HUES6 (cell line): Measurements from ENCODE around the gene KIF19.

ENCODE experiments used
- H3K27ac ChIP-seq: 2 replicates; pipeline ENCODE4 v1.7.0; 2013; ENCODE audit warnings: low read depth, mild to moderate bottlenecking, low read length, inconsistent platforms
- H3K27me3 ChIP-seq: 2 replicates; pipeline ENCODE4 v1.6.1; 2013; ENCODE audit warnings: low read length; ENCODE audit not compliant: control insufficient read depth, insufficient read depth
- H3K36me3 ChIP-seq: 2 replicates; pipeline ENCODE4 v1.6.1; 2013; ENCODE audit warnings: low read length; ENCODE audit not compliant: control insufficient read depth, insufficient read depth
- H3K4me1 ChIP-seq: 2 replicates; pipeline ENCODE4 v1.6.1; 2013; ENCODE audit warnings: low read length; ENCODE audit not compliant: control insufficient read depth, insufficient read depth
- H3K4me3 ChIP-seq: 2 replicates; pipeline ENCODE4 v1.5.1; 2013; ENCODE audit warnings: low read depth, low read length
- H3K9ac ChIP-seq: one replicate; pipeline ENCODE4 v1.6.1; 2013; ENCODE audit warnings: mild to moderate bottlenecking, low read length
- H3K9me3 ChIP-seq: 2 replicates; pipeline ENCODE4 v1.6.1; 2013; ENCODE audit warnings: low read depth, low read length; ENCODE audit not compliant: control insufficient read depth, insufficient read depth

KIF19 gene

DNA sequence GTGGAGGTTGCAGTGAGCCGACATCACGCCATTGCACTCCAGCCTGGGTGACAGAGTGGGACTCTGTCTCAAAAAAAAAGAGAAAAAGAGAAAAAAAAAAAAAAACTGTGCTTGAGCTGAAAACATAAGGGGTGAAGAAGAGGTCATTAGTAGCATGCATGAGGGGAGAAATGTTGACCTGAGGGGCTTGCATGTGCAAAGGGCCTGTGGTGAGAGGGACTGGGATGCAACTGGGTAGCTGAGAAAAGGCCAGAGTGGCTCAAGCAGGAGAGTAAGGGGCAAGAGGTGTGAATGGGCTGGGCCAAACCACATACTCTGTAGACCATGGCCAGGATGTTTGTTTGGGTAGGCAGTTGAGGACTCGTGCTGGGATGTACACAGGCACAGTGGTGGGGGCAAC lies 3.4 kb downstream of the KIF19 start:
- H3K27me3 ChIP-seq: peaks cover 44% of the 10 kb centered on the region
- no peak overlapping the region for H3K27ac ChIP-seq
- H3K36me3 ChIP-seq: no peaks in the 10 kb centered on the region
- H3K4me3 ChIP-seq: no peak overlapping the region
- H3K9me3 ChIP-seq: peaks cover 4% of the 10 kb centered on the region; the same call in 1 of the 2 replicates
- H3K9ac ChIP-seq: no peak overlapping the region
- H3K4me1 ChIP-seq: peaks cover 34% of the 10 kb centered on the region

DNA sequence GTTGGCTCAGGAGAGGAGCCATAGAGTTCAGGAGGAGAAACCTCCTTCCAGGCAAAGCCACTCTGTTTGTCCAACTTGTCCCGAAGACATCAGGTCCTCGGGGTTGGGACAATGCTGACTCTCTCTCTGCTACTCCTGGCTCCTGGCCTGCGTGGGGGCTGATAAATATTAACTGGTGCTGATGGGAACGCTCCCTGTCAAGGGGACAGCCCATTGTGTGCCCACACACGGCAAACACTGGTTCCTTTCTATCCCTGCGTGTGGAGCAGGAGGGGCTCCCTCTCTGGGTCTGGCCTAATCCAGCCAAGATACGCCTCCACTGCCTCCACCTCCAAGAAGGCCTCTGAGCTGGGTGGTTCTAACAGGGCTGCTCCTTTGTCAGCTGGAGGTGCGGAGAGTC lies 4.4 kb downstream of the KIF19 start:
- Histone ChIP-seq H3K9me3 (peaks cover 9% of the 10 kb centered on the region; the same call in 1 of the 2 replicates), H3K36me3 (no peaks in the 10 kb centered on the region), H3K27me3 (peaks cover 34% of the 10 kb centered on the region), H3K9ac (no peak overlapping the region), H3K4me3 (no peak overlapping the region), H3K27ac (no peak overlapping the region), H3K4me1 (peaks cover 33% of the 10 kb centered on the region)

DNA sequence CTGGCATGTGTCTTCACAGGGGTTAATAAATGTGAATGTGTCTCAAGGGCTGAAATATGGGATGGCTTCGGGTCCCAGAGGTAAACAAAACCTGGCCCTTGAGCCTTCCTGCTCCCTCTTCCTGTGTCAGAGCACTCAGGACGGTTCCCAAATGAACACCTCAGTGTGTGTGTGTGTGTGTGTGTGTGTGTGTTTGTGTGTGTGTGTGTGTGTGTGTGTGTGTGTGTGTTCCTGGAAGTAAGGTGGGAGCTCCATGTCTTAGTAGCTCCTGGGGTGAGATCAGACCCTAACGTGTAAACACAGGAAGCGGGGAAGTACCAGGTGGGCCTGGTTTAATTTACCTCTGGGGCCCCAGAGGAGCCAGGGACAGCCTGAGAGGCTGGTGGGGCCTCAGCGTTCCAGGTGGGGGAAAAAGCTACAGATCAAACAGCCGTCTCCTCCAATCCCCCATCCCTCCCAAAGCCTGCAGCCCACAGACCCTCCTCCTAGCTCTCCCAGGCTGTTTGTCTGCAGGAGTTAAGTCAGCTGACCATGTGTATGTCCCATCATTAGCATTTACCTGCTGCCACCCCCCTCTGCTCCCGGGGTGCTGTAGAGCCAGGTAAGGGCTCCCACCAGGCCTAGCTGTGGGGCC lies 6.1 kb downstream of the KIF19 start:
- peaks cover 9% of the 10 kb centered on the region; the same call in 1 of the 2 replicates for H3K9me3 ChIP-seq
- H3K9ac ChIP-seq: no peak overlapping the region
- peaks cover 18% of the 10 kb centered on the region for H3K27me3 ChIP-seq
- no peaks in the 10 kb centered on the region for H3K36me3 ChIP-seq
- no peak overlapping the region for H3K4me3 ChIP-seq
- peaks cover 29% of the 10 kb centered on the region for H3K4me1 ChIP-seq
- H3K27ac ChIP-seq: no peak overlapping the region

DNA sequence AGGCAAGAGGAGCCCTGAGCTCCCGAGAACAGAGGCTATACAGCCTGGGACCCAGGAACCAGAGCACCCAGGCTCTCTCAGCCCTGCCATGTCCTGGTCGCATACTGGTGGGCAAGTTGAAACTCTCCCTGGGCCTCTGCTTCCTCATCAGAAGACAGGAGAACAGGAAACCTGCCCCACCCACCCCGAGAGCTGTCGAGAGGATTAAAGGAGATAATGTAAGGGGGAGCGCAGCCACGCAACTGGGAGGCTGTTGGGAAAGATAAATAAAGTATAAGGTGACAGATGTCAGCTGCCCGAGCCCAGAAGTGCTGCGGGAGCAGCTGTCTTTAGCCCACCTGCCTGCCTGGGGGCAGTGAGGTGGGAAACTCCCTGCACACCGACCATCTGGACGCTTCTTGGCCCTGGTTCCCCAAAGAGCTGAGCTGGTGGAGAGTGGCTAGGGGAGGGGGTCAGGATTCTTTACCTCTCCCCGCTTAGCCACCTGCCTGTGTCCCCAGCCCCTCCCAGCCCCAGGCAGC lies 6.8 kb downstream of the KIF19 start:
- peaks cover 9% of the 10 kb centered on the region; the same call in 1 of the 2 replicates for H3K9me3 ChIP-seq
- peaks cover 11% of the 10 kb centered on the region for H3K27me3 ChIP-seq
- H3K4me3 ChIP-seq: no peak overlapping the region
- H3K27ac ChIP-seq: no peak overlapping the region
- H3K4me1 ChIP-seq: peaks cover 29% of the 10 kb centered on the region
- H3K9ac ChIP-seq: no peak overlapping the region
- H3K36me3 ChIP-seq: no peaks in the 10 kb centered on the region

DNA sequence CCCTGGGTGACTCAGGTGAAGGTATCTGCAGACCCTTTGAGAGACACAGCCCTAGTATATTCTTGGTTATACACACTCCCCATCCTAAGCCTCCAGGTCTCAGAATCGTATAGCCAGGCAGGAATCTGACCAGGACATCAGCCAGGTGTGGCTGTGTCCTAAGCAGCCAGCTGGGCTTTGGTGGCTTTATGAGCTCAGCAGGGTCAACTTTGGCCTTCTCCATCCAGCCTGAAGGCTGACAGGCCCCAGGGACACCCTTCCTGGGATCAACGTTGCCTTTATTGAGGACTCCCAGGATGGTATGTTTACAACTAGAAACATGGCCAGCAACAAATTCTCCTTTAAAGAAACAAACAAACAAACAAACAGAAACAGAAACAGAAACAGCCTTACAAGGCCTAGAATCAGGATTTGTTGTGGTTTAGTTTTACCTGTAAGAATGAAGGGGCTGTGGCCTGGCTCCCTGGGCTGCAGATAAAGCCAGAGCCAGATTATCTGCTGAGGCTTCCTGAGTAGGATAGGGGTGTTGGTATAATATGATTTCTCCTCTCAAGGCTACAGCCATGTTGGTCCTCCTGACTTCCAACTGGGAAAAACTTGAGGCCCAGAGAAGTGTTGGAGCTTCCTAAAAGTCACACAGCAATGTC lies 8.5 kb downstream of the KIF19 start:
- no peak overlapping the region for H3K9ac ChIP-seq
- no peak overlapping the region for H3K27ac ChIP-seq
- no peak overlapping the region for H3K4me3 ChIP-seq
- peaks cover 19% of the 10 kb centered on the region for H3K4me1 ChIP-seq
- H3K27me3 ChIP-seq: no peaks in the 10 kb centered on the region; the same call in 1 of the 2 replicates
- no peaks in the 10 kb centered on the region for H3K36me3 ChIP-seq
- peaks cover 9% of the 10 kb centered on the region; the same call in 1 of the 2 replicates for H3K9me3 ChIP-seq

DNA sequence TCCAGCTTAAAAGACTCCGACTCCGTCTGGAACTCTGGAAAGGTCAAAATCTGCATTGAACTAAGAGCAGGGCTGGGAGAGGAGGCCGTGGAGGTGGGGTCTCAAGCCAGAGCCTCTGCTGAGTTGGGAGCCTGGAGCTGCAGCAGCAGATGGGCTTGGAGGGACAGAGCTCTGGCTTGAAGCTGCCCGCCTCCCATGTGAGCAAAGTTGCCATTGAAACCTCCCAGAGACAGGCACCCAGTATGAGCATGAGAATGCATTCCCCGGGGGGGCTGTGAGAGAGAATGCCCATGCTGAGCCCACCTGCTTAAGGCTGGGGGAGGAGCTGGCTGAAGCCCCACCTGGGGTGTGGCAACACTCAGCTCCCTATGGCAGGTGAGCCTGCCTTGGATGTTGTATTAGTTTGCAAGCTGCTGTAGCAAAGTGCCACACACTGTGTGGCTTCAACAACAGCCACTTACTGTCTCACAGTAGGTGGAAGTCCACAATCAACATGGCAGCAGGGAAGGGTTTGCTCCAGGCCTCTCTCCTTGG lies 9.6 kb downstream of the KIF19 start:
- Histone ChIP-seq H3K9ac (no peak overlapping the region), H3K27ac (no peak overlapping the region), H3K4me3 (no peak overlapping the region), H3K4me1 (peaks cover 19% of the 10 kb centered on the region), H3K27me3 (no peaks in the 10 kb centered on the region; the same call in 1 of the 2 replicates), H3K36me3 (no peaks in the 10 kb centered on the region), H3K9me3 (peaks cover 9% of the 10 kb centered on the region; the same call in 1 of the 2 replicates)

DNA sequence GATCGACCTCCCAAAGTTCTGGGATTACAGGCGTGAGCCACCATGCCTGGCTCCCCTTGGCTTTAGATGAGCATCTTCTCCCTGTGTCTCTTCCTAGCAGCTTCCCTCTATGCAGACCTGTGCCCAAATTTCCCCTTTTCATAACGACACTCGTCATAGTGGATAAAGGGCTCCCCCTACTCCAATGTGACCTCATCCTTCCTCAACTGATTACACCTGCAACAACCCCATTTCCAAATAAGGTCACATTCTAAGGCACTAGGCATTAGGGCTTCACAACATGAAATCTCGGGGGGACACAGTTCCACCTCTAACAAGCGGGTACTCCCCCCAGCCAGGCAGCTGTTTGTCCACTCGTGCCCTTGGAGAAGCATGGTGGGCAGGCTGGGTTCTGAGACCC lies 10.3 kb downstream of the KIF19 start:
- H3K27me3 ChIP-seq: no peaks in the 10 kb centered on the region; the same call in 1 of the 2 replicates
- no peak overlapping the region for H3K9ac ChIP-seq
- no peaks in the 10 kb centered on the region for H3K36me3 ChIP-seq
- H3K27ac ChIP-seq: no peak overlapping the region
- peaks cover 19% of the 10 kb centered on the region for H3K4me1 ChIP-seq
- no peak overlapping the region for H3K4me3 ChIP-seq
- H3K9me3 ChIP-seq: peaks cover 9% of the 10 kb centered on the region; the same call in 1 of the 2 replicates

GRCh38 chr17:74337834-74338500 lies 11.9 kb downstream of the KIF19 start:
- H3K9ac ChIP-seq: no peak overlapping the region
- H3K27ac ChIP-seq: no peak overlapping the region
- H3K36me3 ChIP-seq: no peaks in the 10 kb centered on the region
- H3K9me3 ChIP-seq: peaks cover 9% of the 10 kb centered on the region; the same call in 1 of the 2 replicates
- H3K4me3 ChIP-seq: no peak overlapping the region
- H3K4me1 ChIP-seq: peaks cover 8% of the 10 kb centered on the region; the same call in 1 of the 2 replicates
- no peaks in the 10 kb centered on the region; the same call in 1 of the 2 replicates for H3K27me3 ChIP-seq

GRCh38 chr17:74339537-74340195 lies 13.6 kb downstream of the KIF19 start:
- H3K9ac ChIP-seq: no peak overlapping the region
- H3K27me3 ChIP-seq: no peaks in the 10 kb centered on the region; the same call in 1 of the 2 replicates
- H3K4me3 ChIP-seq: no peak overlapping the region
- peaks cover 7% of the 10 kb centered on the region; the same call in 1 of the 2 replicates for H3K4me1 ChIP-seq
- no peak overlapping the region for H3K27ac ChIP-seq
- H3K9me3 ChIP-seq: peaks cover 2% of the 10 kb centered on the region; the same call in 1 of the 2 replicates
- no peaks in the 10 kb centered on the region for H3K36me3 ChIP-seq

DNA sequence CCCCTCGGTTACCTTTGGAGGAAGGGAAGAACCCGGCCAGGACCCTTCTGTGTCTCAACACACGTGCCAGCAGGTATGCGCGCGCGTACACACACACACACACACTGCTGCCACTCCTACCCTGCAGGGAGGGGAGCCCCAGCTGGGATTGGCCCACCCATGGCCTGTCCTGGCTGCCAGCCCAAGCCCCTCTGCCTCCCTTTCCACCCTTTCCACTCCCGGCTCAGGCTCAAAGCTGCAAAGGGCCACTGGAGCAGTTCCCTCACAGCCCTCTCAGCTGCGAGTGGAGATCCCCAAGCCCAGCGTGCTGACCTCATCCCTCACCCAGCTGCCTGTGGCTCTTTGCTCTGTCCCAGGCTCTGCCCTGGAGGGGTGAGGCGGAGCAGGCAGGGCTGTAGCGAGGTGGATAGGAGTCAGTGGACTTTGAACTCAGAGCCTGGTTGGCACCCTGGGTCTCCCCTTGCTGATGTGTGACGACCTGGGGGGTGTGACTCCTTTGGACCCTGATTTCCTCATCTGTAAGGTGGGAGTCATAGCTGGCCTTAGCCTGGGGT lies 14.5 kb downstream of the KIF19 start:
- H3K4me1 ChIP-seq: peaks cover 4% of the 10 kb centered on the region; the same call in 1 of the 2 replicates
- no peaks in the 10 kb centered on the region for H3K9me3 ChIP-seq
- no peaks in the 10 kb centered on the region; the same call in 1 of the 2 replicates for H3K27me3 ChIP-seq
- H3K36me3 ChIP-seq: no peaks in the 10 kb centered on the region
- no peak overlapping the region for H3K4me3 ChIP-seq
- H3K9ac ChIP-seq: no peak overlapping the region
- H3K27ac ChIP-seq: no peak overlapping the region
